Measurements from ENCODE around the gene SSC5D.

- no peak for TF ChIP-seq CTCF (optimal IDR thresholded peaks at IDR 0.05 in 1 of 3, IDR thresholded peaks at IDR 0.05 in 1 of 3, conservative IDR thresholded peaks at IDR 0.05 in 1 of 3; ENCODE audit: extremely low read depth in 1 of 3, insufficient read depth in 2 of 3, low read length in 3 of 3)
- TF ChIP-seq EZH2 (IDR thresholded peaks at IDR 0.05; ENCODE audit: low read length): no peak
These were observed 14.1 kb downstream of the SSC5D start for GRCh38 chr19:55502197-55502952.

Data from keratinocyte (primary cell).